Measurements from ENCODE around the gene FCER1G. TPM values are rescaled to one million over a fixed set of nuclear protein-coding genes. Genes with fewer than 3 reads are reported as not detected.
A peak's percentile ranks its signal among the peaks of the same experiment; 100 is the strongest.
"Not testable (repeated sequence)": the region's sequence is repeated elsewhere in the genome, so short reads cannot be mapped to it uniquely, and the experiment has no call there.

The FCER1G gene
- polyA plus RNA-seq, 6 donors from 2014 or later, result 4.9 to 28.0 (median 12.4) TPM

GRCh38 chr1:161230762-161231161 is 15.7 kb downstream of the FCER1G start:
- no peaks in the 10 kb centered on the region for H3K9me3 Mint-ChIP-seq
- no peak overlapping the region for H3K27ac Mint-ChIP-seq
- peaks cover 0 to 6% of the 10 kb centered on the region in 2 donors for H3K36me3 Mint-ChIP-seq
- H3K4me3 Mint-ChIP-seq, result no peak overlapping the region
- ATAC-seq (ENCODE audit: low read depth in 2 of 2) (no peak), DNase-seq (no peak)
- H3K27me3 Mint-ChIP-seq, result peaks cover 3 to 8% (median 6%) of the 10 kb centered on the region in 3 donors
- peaks cover 15 to 26% (median 21%) of the 10 kb centered on the region in 3 donors for H3K4me1 Mint-ChIP-seq

- H3K27ac Mint-ChIP-seq, result no peak overlapping the region
- DNase-seq (no peak), ATAC-seq (ENCODE audit: low read depth in 2 of 2) (no peak)
- H3K4me3 Mint-ChIP-seq, result no peak overlapping the region
- H3K36me3 Mint-ChIP-seq, result peaks cover 0 to 6% of the 10 kb centered on the region in 2 donors
- H3K27me3 Mint-ChIP-seq, result peaks cover 15 to 29% (median 22%) of the 10 kb centered on the region in 3 donors
- no peaks in the 10 kb centered on the region for H3K9me3 Mint-ChIP-seq
- H3K4me1 Mint-ChIP-seq, result peaks cover 0 to 3% (median 0%) of the 10 kb centered on the region in 3 donors
These were observed 18.0 kb downstream of the FCER1G start for GRCh38 chr1:161233102-161233501.

GRCh38 chr1:161235957-161236775 is 21.1 kb downstream of the FCER1G start:
- no peaks in the 10 kb centered on the region for H3K4me1 Mint-ChIP-seq
- ATAC-seq (ENCODE audit: low read depth in 2 of 2) (no peak), DNase-seq (no peak)
- no peak overlapping the region for H3K4me3 Mint-ChIP-seq
- H3K9me3 Mint-ChIP-seq, result no peaks in the 10 kb centered on the region
- no peak overlapping the region for H3K27ac Mint-ChIP-seq
- H3K27me3 Mint-ChIP-seq, result peaks cover 34 to 52% (median 43%) of the 10 kb centered on the region in 3 donors
- no peaks in the 10 kb centered on the region for H3K36me3 Mint-ChIP-seq

- Mint-ChIP-seq H3K4me3 (no peak within 1 kb of the TSS), H3K36me3 (no peaks in the 10 kb centered on the region), H3K27me3 (peaks cover 34 to 57% (median 43%) of the 10 kb centered on the region in 3 donors), H3K27ac (peak within 1 kb of the TSS in 1 of 6 donors; percentile 86), H3K9me3 (no peaks in the 10 kb centered on the region), H3K4me1 (peaks cover 0 to 8% (median 8%) of the 10 kb centered on the region in 3 donors)
- DNase-seq (no peak), ATAC-seq (ENCODE audit: low read depth in 2 of 2) (no peak)
These were observed 23.0 kb downstream of the FCER1G start, which contains the start of gene NR1I3 for GRCh38 chr1:161238039-161238473. TSS of gene NR1I3 (minus strand) at chr1:161238203. CDS start at chr1:161236565, 1,638 bp downstream.

GRCh38 chr1:161241682-161242081 is 26.6 kb downstream of the FCER1G start:
- H3K27ac Mint-ChIP-seq, result no peak overlapping the region
- no peaks in the 10 kb centered on the region for H3K36me3 Mint-ChIP-seq
- peaks cover 30 to 45% (median 32%) of the 10 kb centered on the region in 3 donors for H3K27me3 Mint-ChIP-seq
- DNase-seq (no peak), ATAC-seq (ENCODE audit: low read depth in 2 of 2) (no peak)
- no peak overlapping the region for H3K4me3 Mint-ChIP-seq
- peaks cover 0 to 8% (median 8%) of the 10 kb centered on the region in 3 donors for H3K4me1 Mint-ChIP-seq
- H3K9me3 Mint-ChIP-seq, result peaks cover 0 to 2% (median 0%) of the 10 kb centered on the region in 7 donors

- no peak overlapping the region for H3K4me3 Mint-ChIP-seq
- H3K27ac Mint-ChIP-seq, result no peak overlapping the region
- H3K36me3 Mint-ChIP-seq, result no peaks in the 10 kb centered on the region
- no peak for DNase-seq
- peaks cover 0 to 2% (median 0%) of the 10 kb centered on the region in 7 donors for H3K9me3 Mint-ChIP-seq
- H3K27me3 Mint-ChIP-seq, result peaks cover 30 to 42% (median 32%) of the 10 kb centered on the region in 3 donors
- H3K4me1 Mint-ChIP-seq, result peaks cover 0 to 8% (median 8%) of the 10 kb centered on the region in 3 donors
- no peak for ATAC-seq (ENCODE audit: low read depth in 2 of 2)
These were observed 27.2 kb downstream of the FCER1G start for GRCh38 chr1:161242313-161242712.

GRCh38 chr1:161244888-161245287 is 29.8 kb downstream of the FCER1G start:
- peaks cover 0 to 8% (median 8%) of the 10 kb centered on the region in 3 donors for H3K4me1 Mint-ChIP-seq
- H3K27ac Mint-ChIP-seq, result no peak overlapping the region
- no peak for DNase-seq
- H3K36me3 Mint-ChIP-seq, result peaks cover 0 to 3% of the 10 kb centered on the region in 2 donors
- H3K27me3 Mint-ChIP-seq, result peaks cover 19 to 26% (median 20%) of the 10 kb centered on the region in 3 donors
- H3K9me3 Mint-ChIP-seq, result peaks cover 0 to 4% (median 3%) of the 10 kb centered on the region in 7 donors
- no peak for ATAC-seq (ENCODE audit: low read depth in 2 of 2)
- H3K4me3 Mint-ChIP-seq, result no peak overlapping the region

GRCh38 chr1:161250100-161250499 is 35.0 kb downstream of the FCER1G start:
- DNase-seq; H3K27ac Mint-ChIP-seq; ATAC-seq (ENCODE audit: low read depth in 2 of 2); H3K4me1 Mint-ChIP-seq; H3K4me3 Mint-ChIP-seq; H3K36me3 Mint-ChIP-seq; H3K9me3 Mint-ChIP-seq: not testable (repeated sequence)
- peaks cover 30 to 37% (median 31%) of the 10 kb centered on the region in 3 donors for H3K27me3 Mint-ChIP-seq

- Mint-ChIP-seq H3K36me3 (peaks cover 6 to 9% of the 10 kb centered on the region in 2 donors), H3K27ac (no peak overlapping the region), H3K4me3 (no peak overlapping the region), H3K4me1 (no peaks in the 10 kb centered on the region), H3K27me3 (peaks cover 37 to 44% (median 38%) of the 10 kb centered on the region in 3 donors), H3K9me3 (peaks cover 4 to 11% (median 8%) of the 10 kb centered on the region in 7 donors)
- DNase-seq, result no peak
- no peak for ATAC-seq (ENCODE audit: low read depth in 2 of 2)
These were observed 35.7 kb downstream of the FCER1G start for GRCh38 chr1:161250829-161251228.

- no peak overlapping the region for H3K27ac Mint-ChIP-seq
- ATAC-seq (ENCODE audit: low read depth in 2 of 2), result no peak
- peaks cover 5 to 19% (median 14%) of the 10 kb centered on the region in 7 donors for H3K9me3 Mint-ChIP-seq
- peaks cover 42 to 48% (median 43%) of the 10 kb centered on the region in 3 donors for H3K27me3 Mint-ChIP-seq
- H3K4me1 Mint-ChIP-seq, result no peaks in the 10 kb centered on the region
- no peak for DNase-seq
- H3K36me3 Mint-ChIP-seq, result peaks cover 9 to 10% of the 10 kb centered on the region in 2 donors
- H3K4me3 Mint-ChIP-seq, result no peak overlapping the region
These were observed 36.5 kb downstream of the FCER1G start for GRCh38 chr1:161251579-161251978.

GRCh38 chr1:161255302-161255701 is 40.2 kb downstream of the FCER1G start:
- H3K9me3 Mint-ChIP-seq, result peaks cover 5 to 33% (median 26%) of the 10 kb centered on the region in 7 donors
- not testable (repeated sequence) for ATAC-seq (ENCODE audit: low read depth in 2 of 2); DNase-seq; H3K27ac Mint-ChIP-seq
- H3K27me3 Mint-ChIP-seq, result peaks cover 68 to 82% (median 72%) of the 10 kb centered on the region in 3 donors
- peaks cover 16 to 29% of the 10 kb centered on the region in 2 donors for H3K36me3 Mint-ChIP-seq
- H3K4me1 Mint-ChIP-seq, result peaks cover 11 to 21% (median 16%) of the 10 kb centered on the region in 3 donors
- H3K4me3 Mint-ChIP-seq, result peak overlapping the region in 1 of 8 donors; percentile 81

GRCh38 chr1:161255955-161256520 is 40.9 kb downstream of the FCER1G start:
- not testable (repeated sequence) for H3K27ac Mint-ChIP-seq; ATAC-seq (ENCODE audit: low read depth in 2 of 2); DNase-seq
- H3K27me3 Mint-ChIP-seq, result peaks cover 75 to 86% (median 76%) of the 10 kb centered on the region in 3 donors
- H3K4me3 Mint-ChIP-seq, result peak overlapping the region in 1 of 8 donors; percentile 81
- peaks cover 16 to 29% of the 10 kb centered on the region in 2 donors for H3K36me3 Mint-ChIP-seq
- peaks cover 11 to 26% (median 23%) of the 10 kb centered on the region in 3 donors for H3K4me1 Mint-ChIP-seq
- H3K9me3 Mint-ChIP-seq, result peaks cover 5 to 33% (median 26%) of the 10 kb centered on the region in 7 donors

- peaks cover 5 to 33% (median 26%) of the 10 kb centered on the region in 7 donors for H3K9me3 Mint-ChIP-seq
- H3K4me1 Mint-ChIP-seq, result peaks cover 11 to 32% (median 28%) of the 10 kb centered on the region in 3 donors
- not testable (repeated sequence) for ATAC-seq (ENCODE audit: low read depth in 2 of 2); DNase-seq
- peak overlapping the region in 1 of 6 donors; percentile 6 for H3K27ac Mint-ChIP-seq
- H3K4me3 Mint-ChIP-seq, result peak overlapping the region in 3 of 8 donors; percentile 27 to 67 (median 44)
- H3K27me3 Mint-ChIP-seq, result peaks cover 75 to 85% (median 78%) of the 10 kb centered on the region in 3 donors
- peaks cover 16 to 29% of the 10 kb centered on the region in 2 donors for H3K36me3 Mint-ChIP-seq
These were observed 42.0 kb downstream of the FCER1G start for GRCh38 chr1:161257109-161257508.
